HG03095 (cell line): ENCODE measurements around the gene MORN5.
A peak's percentile ranks its signal among the peaks of the same experiment; 100 is the strongest.
"Not testable (repeated sequence)": the region's sequence is repeated elsewhere in the genome, so short reads cannot be mapped to it uniquely, and the experiment has no call there.

Experiments
- ATAC-seq: cut with Tn5 transposase; IDR thresholded peaks from one replicate; pipeline ENCODE4 v1.9.1; 2021; ENCODE audit warnings: moderate library complexity; ENCODE audit not compliant: unreplicated experiment

Gene MORN5

GRCh38 chr9:122159026-122159924, at the start of gene MORN5, which contains the start of gene NDUFA8:
MORN5 (plus strand) TSS chr9:122159908; CDS start chr9:122159973, 65 bp downstream.
NDUFA8 (minus strand) TSS chr9:122159779; CDS start chr9:122159677, 102 bp downstream.
- peak; percentile 91 for ATAC-seq

GRCh38 chr9:122110100-122110833, 49.4 kb upstream of the MORN5 start:
- no peak for ATAC-seq

GRCh38 chr9:122111413-122112085, 48.2 kb upstream of the MORN5 start:
- ATAC-seq = no peak

- ATAC-seq = no peak
These were observed 47.5 kb upstream of the MORN5 start for GRCh38 chr9:122112238-122112637.

GRCh38 chr9:122113574-122113973, 46.1 kb upstream of the MORN5 start:
- ATAC-seq = no peak

- no peak for ATAC-seq
These were observed 44.3 kb upstream of the MORN5 start for GRCh38 chr9:122115176-122116035.

GRCh38 chr9:122116040-122116439, 43.7 kb upstream of the MORN5 start:
- ATAC-seq = no peak

GRCh38 chr9:122116448-122117173, 43.1 kb upstream of the MORN5 start:
- ATAC-seq = no peak

GRCh38 chr9:122117241-122117640, 42.5 kb upstream of the MORN5 start:
- not testable (repeated sequence) for ATAC-seq

- ATAC-seq = no peak
These were observed 41.2 kb upstream of the MORN5 start for GRCh38 chr9:122118343-122119165.

GRCh38 chr9:122119166-122119521, 40.6 kb upstream of the MORN5 start:
- ATAC-seq = no peak

GRCh38 chr9:122119721-122120120, 40.0 kb upstream of the MORN5 start:
- ATAC-seq = no peak

GRCh38 chr9:122120316-122121071, 39.2 kb upstream of the MORN5 start:
- ATAC-seq = no peak

GRCh38 chr9:122121391-122121790, 38.3 kb upstream of the MORN5 start:
- ATAC-seq = no peak

- no peak for ATAC-seq
These were observed 37.8 kb upstream of the MORN5 start for GRCh38 chr9:122121931-122122330.

GRCh38 chr9:122122468-122122867, 37.2 kb upstream of the MORN5 start:
- ATAC-seq = no peak

GRCh38 chr9:122122903-122123632, 36.6 kb upstream of the MORN5 start:
- peak; percentile 47 for ATAC-seq

- no peak for ATAC-seq
These were observed 35.7 kb upstream of the MORN5 start for GRCh38 chr9:122124048-122124447.
